ENCODE data around the gene TNNI3K. TPM values are rescaled to one million over a fixed set of nuclear protein-coding genes. Genes with fewer than 3 reads are reported as not detected.

TNNI3K gene
- total RNA-seq, 4 donors from 2014 or later, result 0.19 TPM; not detected in 3

GRCh38 chr1:74502858-74503257 lies 267.7 kb downstream of the TNNI3K start:
- WGBS, 2 donors, result 58 to 62% methylated on average over 2 of the region's 2 CpGs
- H3K4me1 ChIP-seq, result no peaks in the 10 kb centered on the region
- intact Hi-C loops (cut with DNase I), result no loop called here
- H3K4me3 ChIP-seq, result no peak overlapping the region
- H3K9me3 ChIP-seq, result no peaks in the 10 kb centered on the region
- no peak for DNase-seq
- H3K36me3 ChIP-seq, result no peaks in the 10 kb centered on the region
- no peaks in the 10 kb centered on the region for H3K27me3 ChIP-seq
- H3K27ac ChIP-seq, result no peak overlapping the region
- TF ChIP-seq CTCF (IDR thresholded peaks at IDR 0.05) (no peak), POLR2A (IDR thresholded peaks at IDR 0.05) (no peak)

DNA sequence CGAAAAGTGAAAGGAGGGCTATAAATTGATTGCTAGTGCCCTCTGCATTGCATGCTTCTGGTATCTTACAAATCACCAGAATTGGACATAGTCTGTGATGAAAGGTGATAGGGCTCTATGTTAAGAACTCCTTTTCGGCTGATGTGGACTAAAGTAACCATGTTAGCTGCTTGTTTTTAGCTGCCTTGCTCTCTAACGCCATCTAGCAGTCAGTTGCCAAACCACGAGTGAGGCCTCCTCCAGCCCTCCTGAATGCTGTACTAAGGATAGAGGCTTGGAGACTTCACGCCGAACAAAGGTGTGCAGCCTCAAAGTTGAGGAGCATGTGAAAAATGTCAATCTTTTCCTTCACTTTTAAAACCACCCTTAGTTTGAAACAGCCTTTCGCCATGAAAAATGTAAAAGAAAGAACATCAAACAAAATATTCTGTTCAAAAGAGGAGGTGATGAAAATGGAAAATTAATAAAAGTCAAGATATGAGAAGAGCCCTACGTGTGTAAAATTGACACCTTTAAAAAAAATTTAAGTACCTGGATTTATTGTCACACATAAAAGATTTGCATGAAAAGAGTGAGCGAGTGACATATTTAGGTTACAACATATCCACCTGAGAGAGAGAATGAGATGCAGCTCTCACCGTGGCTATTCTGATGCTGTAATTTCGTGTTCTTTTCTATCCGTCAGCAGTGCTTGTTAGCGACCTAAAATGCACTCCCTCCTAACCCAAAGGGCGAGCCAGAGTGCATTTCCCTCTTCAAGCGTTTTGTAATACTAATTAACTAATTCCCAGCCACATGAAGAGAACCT lies 269.1 kb downstream of the TNNI3K start:
- intact Hi-C loops (cut with DNase I), result no loop called here
- H3K27me3 ChIP-seq, result no peaks in the 10 kb centered on the region
- DNase-seq, result no peak
- 42 to 46% methylated on average over 14 to 15 of the region's 15 CpGs for WGBS, 2 donors
- no peaks in the 10 kb centered on the region for H3K9me3 ChIP-seq
- H3K4me3 ChIP-seq, result no peak overlapping the region
- no peaks in the 10 kb centered on the region for H3K4me1 ChIP-seq
- TF ChIP-seq CTCF (IDR thresholded peaks at IDR 0.05), result peak in 3 of 6 experiments; percentile 21 to 48 (median 39)
- no peak for TF ChIP-seq POLR2A (IDR thresholded peaks at IDR 0.05)
- no peak overlapping the region for H3K27ac ChIP-seq
- H3K36me3 ChIP-seq, result no peaks in the 10 kb centered on the region

DNA sequence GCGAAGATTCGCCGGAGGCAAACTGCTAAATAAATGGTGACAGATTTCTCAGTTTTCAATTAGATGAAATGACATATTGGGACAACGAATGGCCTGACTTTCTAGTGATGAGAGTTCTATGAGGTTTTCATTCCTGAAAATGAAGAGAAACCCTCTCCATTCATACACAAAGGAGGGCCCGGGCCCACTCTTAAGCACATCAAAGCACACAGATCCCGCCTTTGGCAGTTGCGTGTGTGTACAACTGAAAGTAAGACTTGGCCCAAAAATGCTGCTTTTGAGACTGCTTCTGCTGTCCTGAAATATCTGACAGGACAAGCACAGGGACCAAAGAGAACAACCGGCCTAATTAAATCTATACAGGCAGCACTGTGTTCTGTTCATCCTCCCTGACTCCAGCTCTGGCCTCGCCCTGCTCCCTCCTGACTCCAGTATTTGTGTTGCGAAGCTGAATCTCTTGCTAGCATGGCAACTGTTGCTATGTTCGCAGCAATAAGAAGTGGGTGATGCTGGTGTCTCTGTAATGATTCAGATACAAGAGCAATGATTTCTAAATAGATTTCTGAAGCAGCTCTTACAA lies 269.8 kb downstream of the TNNI3K start:
- H3K4me3 ChIP-seq, result no peak overlapping the region
- H3K36me3 ChIP-seq, result no peaks in the 10 kb centered on the region
- H3K9me3 ChIP-seq, result no peaks in the 10 kb centered on the region
- no peak overlapping the region for H3K27ac ChIP-seq
- WGBS, 2 donors, result 57 to 70% methylated on average over 10 to 11 of the region's 11 CpGs
- no peaks in the 10 kb centered on the region for H3K27me3 ChIP-seq
- no peak for DNase-seq
- no peak for TF ChIP-seq POLR2A (IDR thresholded peaks at IDR 0.05)
- TF ChIP-seq CTCF (IDR thresholded peaks at IDR 0.05), result no peak
- intact Hi-C loops (cut with DNase I), result no loop called here
- H3K4me1 ChIP-seq, result no peaks in the 10 kb centered on the region

DNA sequence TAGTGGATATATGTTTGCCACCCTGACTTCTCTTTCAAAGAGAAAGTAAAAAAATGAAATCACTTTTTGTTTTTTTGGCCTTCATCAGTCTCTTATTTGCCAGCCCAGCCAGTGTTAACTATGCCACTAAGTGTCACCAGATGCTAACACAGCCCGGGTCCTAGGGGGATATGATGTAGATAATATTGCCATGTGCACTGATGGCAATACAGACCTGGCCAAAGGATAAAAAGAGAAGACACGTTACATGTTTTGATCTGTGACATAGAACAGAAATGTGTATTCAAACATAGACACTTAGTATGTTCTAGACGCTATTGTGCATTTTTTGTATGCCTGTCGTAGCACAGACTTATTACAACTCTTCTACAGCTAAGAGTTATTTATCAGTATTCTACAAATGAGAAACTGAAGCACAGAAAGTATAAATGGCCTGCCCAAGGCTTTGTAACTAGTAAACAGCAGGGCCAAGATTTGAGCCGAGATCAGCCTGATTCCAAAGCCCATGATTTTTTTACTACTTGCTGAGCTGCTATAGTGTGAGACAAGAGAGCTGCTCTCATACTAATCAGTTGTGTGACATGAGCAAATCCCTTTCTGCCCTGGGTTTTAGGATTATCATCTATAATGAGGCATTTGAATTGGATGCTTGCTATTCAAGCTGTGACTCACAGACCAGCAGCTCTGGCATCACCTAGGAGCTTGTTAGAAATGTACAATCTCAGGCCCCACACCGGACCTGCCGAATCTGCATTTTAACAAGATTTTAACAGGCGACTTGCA lies 270.9 kb downstream of the TNNI3K start:
- intact Hi-C loops (cut with DNase I), result no loop called here
- no peaks in the 10 kb centered on the region for H3K9me3 ChIP-seq
- no peak overlapping the region for H3K4me3 ChIP-seq
- no peak overlapping the region for H3K27ac ChIP-seq
- H3K4me1 ChIP-seq, result no peaks in the 10 kb centered on the region
- no peaks in the 10 kb centered on the region for H3K27me3 ChIP-seq
- WGBS, 2 donors, result 54 to 68% methylated on average over 8 of the region's 8 CpGs
- no peaks in the 10 kb centered on the region for H3K36me3 ChIP-seq
- TF ChIP-seq POLR2A (IDR thresholded peaks at IDR 0.05), result no peak
- TF ChIP-seq CTCF (IDR thresholded peaks at IDR 0.05), result no peak
- no peak for DNase-seq

DNA sequence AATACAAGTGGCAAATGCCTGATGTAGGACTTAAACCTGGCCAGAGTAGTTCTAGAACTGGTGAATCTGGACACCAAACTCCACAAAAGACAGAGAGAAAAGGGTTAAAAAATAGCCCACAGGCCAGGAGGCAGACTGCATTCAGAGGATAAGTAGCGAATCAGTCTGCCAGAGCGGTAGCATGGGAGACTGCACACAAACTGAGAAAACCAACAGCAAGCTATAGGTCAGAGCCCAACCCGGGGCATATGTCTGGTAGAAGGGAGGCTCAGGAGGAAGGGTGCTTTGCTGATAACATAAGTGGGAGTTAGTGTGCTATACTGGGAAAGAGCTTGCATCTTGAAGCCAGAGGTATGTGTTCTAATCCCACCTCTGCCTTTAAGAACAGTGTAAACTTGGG lies 273.3 kb downstream of the TNNI3K start:
- 19 to 20% methylated on average over 3 of the region's 3 CpGs for WGBS, 2 donors
- intact Hi-C loops (cut with DNase I), result no loop called here
- no peak overlapping the region for H3K27ac ChIP-seq
- TF ChIP-seq POLR2A (IDR thresholded peaks at IDR 0.05) (no peak), CTCF (IDR thresholded peaks at IDR 0.05) (no peak)
- H3K27me3 ChIP-seq, result no peaks in the 10 kb centered on the region
- no peaks in the 10 kb centered on the region for H3K4me1 ChIP-seq
- no peaks in the 10 kb centered on the region for H3K36me3 ChIP-seq
- DNase-seq, result no peak
- H3K4me3 ChIP-seq, result no peak overlapping the region
- no peaks in the 10 kb centered on the region for H3K9me3 ChIP-seq
